ENCODE results near the gene TMEM255B. TPM values are rescaled to one million over a fixed set of nuclear protein-coding genes. Genes with fewer than 3 reads are reported as not detected.

Gene TMEM255B
- total RNA-seq, 1 experiment from 2014 or later, result 0.61 TPM

GRCh38 chr13:113843063-113843654 is 84.1 kb downstream of the TMEM255B start:
- no peak overlapping the region for H2AFZ ChIP-seq
- intact Hi-C loops (cut with micrococcal nuclease; ENCODE audit: unreplicated experiment), result no loop called here
- H3K4me3 ChIP-seq, result no peak overlapping the region
- no peaks in the 10 kb centered on the region; the same call in 1 of the 2 replicates for H4K20me1 ChIP-seq (ENCODE audit: insufficient read depth)
- ChIA-PET CTCF (no interaction called here), POLR2A (ENCODE audit: unreplicated experiment) (no interaction called here)
- H3K9me2 ChIP-seq (ENCODE audit: insufficient read depth), result no peaks in the 10 kb centered on the region
- DNase-seq, result no peak
- no TSS peak for BruUV-seq (replicated peaks)
- H3F3A ChIP-seq (ENCODE audit: insufficient read depth, low read depth), result no peaks in the 10 kb centered on the region
- H3K9me3 ChIP-seq (ENCODE audit: insufficient read depth, low read depth), result no peaks in the 10 kb centered on the region
- H3K79me2 ChIP-seq (ENCODE audit: low read depth), result no peaks in the 10 kb centered on the region
- no peak for TF ChIP-seq EZH2 (IDR thresholded peaks at IDR 0.05; ENCODE audit: low read depth)
- no peak for TF ChIP-seq CTCF (conservative IDR thresholded peaks at IDR 0.05)
- no peak overlapping the region for H3K27ac ChIP-seq
- H3K4me1 ChIP-seq (replicated peaks; ENCODE audit: insufficient read depth), result peaks cover 17% of the 10 kb centered on the region
- H3K36me3 ChIP-seq (ENCODE audit: low read depth), result no peaks in the 10 kb centered on the region
- H3K27me3 ChIP-seq (ENCODE audit: insufficient read depth, low read depth), result no peaks in the 10 kb centered on the region
- H3K4me2 ChIP-seq, result no peak overlapping the region

- DNase-seq, result no peak
- Histone ChIP-seq H3K4me2 (no peak overlapping the region), H4K20me1 (ENCODE audit: insufficient read depth) (no peaks in the 10 kb centered on the region; the same call in 1 of the 2 replicates), H3F3A (ENCODE audit: insufficient read depth, low read depth) (no peaks in the 10 kb centered on the region; the same call in 1 of the 2 replicates), H2AFZ (no peak overlapping the region), H3K27ac (no peak overlapping the region), H3K27me3 (ENCODE audit: insufficient read depth, low read depth) (no peaks in the 10 kb centered on the region), H3K79me2 (ENCODE audit: low read depth) (no peaks in the 10 kb centered on the region), H3K9me3 (ENCODE audit: insufficient read depth, low read depth) (no peaks in the 10 kb centered on the region), H3K9me2 (ENCODE audit: insufficient read depth) (no peaks in the 10 kb centered on the region), H3K4me1 (replicated peaks; ENCODE audit: insufficient read depth) (peaks cover 17% of the 10 kb centered on the region), H3K4me3 (no peak overlapping the region), H3K36me3 (ENCODE audit: low read depth) (no peaks in the 10 kb centered on the region)
- intact Hi-C loops (cut with micrococcal nuclease; ENCODE audit: unreplicated experiment), result no loop called here
- BruUV-seq (replicated peaks), result no TSS peak
- POLR2A ChIA-PET (ENCODE audit: unreplicated experiment), result no interaction called here
- CTCF ChIA-PET, result no interaction called here
- no peak for TF ChIP-seq EZH2 (IDR thresholded peaks at IDR 0.05; ENCODE audit: low read depth)
- TF ChIP-seq CTCF (conservative IDR thresholded peaks at IDR 0.05), result no peak
Observed at GRCh38 chr13:113843864-113844556, 85.0 kb downstream of the TMEM255B start.

- no peaks in the 10 kb centered on the region for H3K36me3 ChIP-seq (ENCODE audit: low read depth)
- no TSS peak for BruUV-seq (replicated peaks)
- TF ChIP-seq EZH2 (IDR thresholded peaks at IDR 0.05; ENCODE audit: low read depth) (no peak), CTCF (conservative IDR thresholded peaks at IDR 0.05) (no peak)
- peaks cover 3% of the 10 kb centered on the region; the same call in 1 of the 2 replicates for H3F3A ChIP-seq (ENCODE audit: insufficient read depth, low read depth)
- no peaks in the 10 kb centered on the region; the same call in 1 of the 2 replicates for H4K20me1 ChIP-seq (ENCODE audit: insufficient read depth)
- H2AFZ ChIP-seq, result no peak overlapping the region
- H3K9me2 ChIP-seq (ENCODE audit: insufficient read depth), result no peaks in the 10 kb centered on the region
- no peak overlapping the region for H3K27ac ChIP-seq
- no peak overlapping the region for H3K4me3 ChIP-seq
- no peaks in the 10 kb centered on the region for H3K9me3 ChIP-seq (ENCODE audit: insufficient read depth, low read depth)
- ChIA-PET CTCF (no interaction called here), POLR2A (ENCODE audit: unreplicated experiment) (no interaction called here)
- peaks cover 21% of the 10 kb centered on the region for H3K4me1 ChIP-seq (replicated peaks; ENCODE audit: insufficient read depth)
- H3K4me2 ChIP-seq, result no peak overlapping the region
- DNase-seq, result no peak
- intact Hi-C loops (cut with micrococcal nuclease; ENCODE audit: unreplicated experiment), result no loop called here
- H3K27me3 ChIP-seq (ENCODE audit: insufficient read depth, low read depth), result no peaks in the 10 kb centered on the region
- no peaks in the 10 kb centered on the region for H3K79me2 ChIP-seq (ENCODE audit: low read depth)
Observed at GRCh38 chr13:113845055-113845454, 86.0 kb downstream of the TMEM255B start.
